Measurements from ENCODE around the gene ZBTB42. TPM values are rescaled to one million over a fixed set of nuclear protein-coding genes. Genes with fewer than 3 reads are reported as not detected.
A peak's percentile ranks its signal among the peaks of the same experiment; 100 is the strongest.

ZBTB42 gene
- total RNA-seq, 1 experiment from 2014 or later: 1.4 TPM

DNA sequence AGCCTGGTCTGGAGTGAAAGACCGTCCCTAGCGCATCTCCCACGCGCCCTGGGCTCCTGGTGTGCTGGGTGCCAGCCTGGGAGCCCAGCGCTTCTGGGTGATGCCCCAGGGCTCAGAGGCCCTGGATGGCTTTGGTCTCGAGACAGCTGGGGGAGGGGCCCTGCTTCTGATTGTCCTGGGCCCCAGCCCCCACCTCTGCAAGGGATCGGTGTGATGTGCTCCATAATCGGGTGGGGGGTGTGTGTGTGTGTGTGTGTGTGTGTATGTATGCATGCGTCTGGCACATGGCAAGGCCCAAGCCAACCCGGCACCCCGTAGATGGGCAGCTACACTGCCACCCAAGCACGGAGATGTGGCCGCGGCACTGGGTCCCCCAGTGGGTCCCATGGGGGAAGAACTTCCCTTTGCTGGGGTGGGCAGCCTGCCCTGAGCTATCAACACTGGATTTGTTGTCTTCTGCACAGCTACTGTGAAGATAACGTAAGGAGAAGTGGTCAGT, 3.1 kb downstream of the ZBTB42 start:
- POLR2A ChIA-PET (ENCODE audit: low non-redundant PET): interaction anchor here (0.5 kb wide), 1 partner anchor 406 kb away, joined by 3 read pairs; no protein-coding TSS in a partner anchor
- intact Hi-C loops (cut with micrococcal nuclease; ENCODE audit: unreplicated experiment): no loop called here
- Histone ChIP-seq H3K4me1 (ENCODE audit: insufficient read depth, low read length, poor library complexity, severe bottlenecking) (peaks cover 18% of the 10 kb centered on the region), H3K4me3 (ENCODE audit: low read depth, low read length, poor library complexity, severe bottlenecking) (no peak overlapping the region), H3K27me3 (replicated peaks; ENCODE audit: insufficient read depth, low read depth, low read length, poor library complexity) (no peaks in the 10 kb centered on the region), H3K27ac (ENCODE audit: low read depth, low read length, poor library complexity, severe bottlenecking) (no peak overlapping the region), H3K36me3 (ENCODE audit: insufficient read depth, low read length, poor library complexity, severe bottlenecking) (no peaks in the 10 kb centered on the region), H3K9me3 (ENCODE audit: low read depth, low read length, poor library complexity, severe bottlenecking) (no peaks in the 10 kb centered on the region)
- no peak for TF ChIP-seq EZH2 (IDR thresholded peaks at IDR 0.05; ENCODE audit: borderline replicate concordance, low read depth, low read length, poor library complexity, severe bottlenecking)
- TF ChIP-seq, protein P1, sequence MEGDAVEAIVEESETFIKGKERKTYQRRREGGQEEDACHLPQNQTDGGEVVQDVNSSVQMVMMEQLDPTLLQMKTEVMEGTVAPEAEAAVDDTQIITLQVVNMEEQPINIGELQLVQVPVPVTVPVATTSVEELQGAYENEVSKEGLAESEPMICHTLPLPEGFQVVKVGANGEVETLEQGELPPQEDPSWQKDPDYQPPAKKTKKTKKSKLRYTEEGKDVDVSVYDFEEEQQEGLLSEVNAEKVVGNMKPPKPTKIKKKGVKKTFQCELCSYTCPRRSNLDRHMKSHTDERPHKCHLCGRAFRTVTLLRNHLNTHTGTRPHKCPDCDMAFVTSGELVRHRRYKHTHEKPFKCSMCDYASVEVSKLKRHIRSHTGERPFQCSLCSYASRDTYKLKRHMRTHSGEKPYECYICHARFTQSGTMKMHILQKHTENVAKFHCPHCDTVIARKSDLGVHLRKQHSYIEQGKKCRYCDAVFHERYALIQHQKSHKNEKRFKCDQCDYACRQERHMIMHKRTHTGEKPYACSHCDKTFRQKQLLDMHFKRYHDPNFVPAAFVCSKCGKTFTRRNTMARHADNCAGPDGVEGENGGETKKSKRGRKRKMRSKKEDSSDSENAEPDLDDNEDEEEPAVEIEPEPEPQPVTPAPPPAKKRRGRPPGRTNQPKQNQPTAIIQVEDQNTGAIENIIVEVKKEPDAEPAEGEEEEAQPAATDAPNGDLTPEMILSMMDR (conservative IDR thresholded peaks at IDR 0.05; ENCODE audit: low read depth, low read length): no peak
- DNase-seq (ENCODE audit: low spot score): no peak
- CTCF ChIA-PET: no interaction called here
- BruUV-seq (replicated peaks): no TSS peak

DNA sequence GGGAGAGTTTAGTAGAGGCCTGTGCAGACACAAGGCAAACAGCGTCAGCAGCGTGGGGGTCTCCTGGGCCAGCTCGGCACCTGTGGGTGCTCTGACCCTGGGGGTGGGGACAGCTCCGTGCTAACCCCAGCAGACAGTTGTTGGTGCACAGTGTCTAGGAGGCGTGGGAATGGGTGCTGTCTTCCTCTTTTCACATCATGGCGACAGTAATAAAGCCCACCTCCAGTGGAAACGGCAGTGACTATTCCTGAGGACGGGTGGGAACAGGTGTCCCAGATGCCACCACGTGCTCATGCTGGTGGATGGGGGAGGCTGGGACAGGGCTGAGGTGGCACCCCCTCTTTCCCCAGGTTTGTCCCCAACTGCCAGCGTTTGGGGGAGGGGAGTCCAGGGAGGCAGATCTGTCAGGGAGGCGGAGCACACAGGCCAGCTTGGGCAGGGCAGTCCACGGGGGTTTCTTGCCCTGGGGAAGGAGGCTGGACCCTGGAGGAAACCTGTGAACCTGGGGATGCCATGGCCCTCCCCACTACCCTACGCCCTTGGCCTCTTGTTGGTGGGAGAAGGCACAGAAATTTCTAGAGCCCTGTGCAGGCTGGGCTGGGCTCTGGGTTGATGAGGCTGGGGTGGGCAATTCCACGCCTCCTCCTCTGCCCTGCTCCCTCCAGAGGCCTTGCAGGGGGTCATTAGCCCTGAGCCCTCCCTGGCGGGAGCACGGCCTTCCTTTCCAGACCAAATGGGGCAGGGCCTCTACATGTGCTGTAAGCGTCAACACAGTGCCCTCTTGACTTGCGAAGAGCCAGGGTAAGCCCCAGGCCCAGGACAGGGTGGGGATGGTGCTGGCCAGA, 3.8 kb downstream of the ZBTB42 start:
- Histone ChIP-seq H3K36me3 (ENCODE audit: insufficient read depth, low read length, poor library complexity, severe bottlenecking) (no peaks in the 10 kb centered on the region), H3K4me1 (ENCODE audit: insufficient read depth, low read length, poor library complexity, severe bottlenecking) (peaks cover 18% of the 10 kb centered on the region), H3K27me3 (replicated peaks; ENCODE audit: insufficient read depth, low read depth, low read length, poor library complexity) (no peaks in the 10 kb centered on the region), H3K27ac (ENCODE audit: low read depth, low read length, poor library complexity, severe bottlenecking) (no peak overlapping the region), H3K4me3 (ENCODE audit: low read depth, low read length, poor library complexity, severe bottlenecking) (no peak overlapping the region), H3K9me3 (ENCODE audit: low read depth, low read length, poor library complexity, severe bottlenecking) (no peaks in the 10 kb centered on the region)
- no TSS peak for BruUV-seq (replicated peaks)
- ChIA-PET CTCF (no interaction called here), POLR2A (ENCODE audit: low non-redundant PET) (no interaction called here)
- no peak for DNase-seq (ENCODE audit: low spot score)
- intact Hi-C loops (cut with micrococcal nuclease; ENCODE audit: unreplicated experiment): no loop called here
- TF ChIP-seq, protein P1 (conservative IDR thresholded peaks at IDR 0.05; ENCODE audit: low read depth, low read length): no peak
- TF ChIP-seq EZH2 (IDR thresholded peaks at IDR 0.05; ENCODE audit: borderline replicate concordance, low read depth, low read length, poor library complexity, severe bottlenecking): no peak

DNA sequence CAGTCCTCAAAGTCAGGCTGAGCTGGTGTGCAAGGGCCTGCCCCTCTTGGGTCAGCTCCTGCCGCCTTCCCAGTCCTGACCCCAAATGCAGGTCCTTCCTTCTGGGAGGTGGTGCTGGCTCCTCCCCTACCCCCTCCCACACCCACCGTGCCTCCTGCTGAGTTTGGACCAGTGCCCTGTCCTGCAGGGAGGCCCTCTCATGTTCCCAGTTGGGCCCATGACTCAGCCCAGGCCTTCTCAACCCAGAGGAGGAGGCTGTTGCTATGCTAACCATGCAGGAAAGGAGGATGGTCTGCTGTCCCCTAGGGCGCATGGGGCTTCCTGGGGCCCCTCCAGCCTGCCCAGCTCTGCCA, 4.4 kb downstream of the ZBTB42 start:
- H3K4me1 ChIP-seq (ENCODE audit: insufficient read depth, low read length, poor library complexity, severe bottlenecking): peaks cover 15% of the 10 kb centered on the region
- no peaks in the 10 kb centered on the region for H3K27me3 ChIP-seq (replicated peaks; ENCODE audit: insufficient read depth, low read depth, low read length, poor library complexity)
- intact Hi-C loops (cut with micrococcal nuclease; ENCODE audit: unreplicated experiment): no loop called here
- CTCF ChIA-PET: no interaction called here
- POLR2A ChIA-PET (ENCODE audit: low non-redundant PET): no interaction called here
- peak; percentile 83 for DNase-seq (ENCODE audit: low spot score)
- no peaks in the 10 kb centered on the region for H3K9me3 ChIP-seq (ENCODE audit: low read depth, low read length, poor library complexity, severe bottlenecking)
- BruUV-seq (replicated peaks): no TSS peak
- H3K36me3 ChIP-seq (ENCODE audit: insufficient read depth, low read length, poor library complexity, severe bottlenecking): no peaks in the 10 kb centered on the region
- TF ChIP-seq, protein P1 (conservative IDR thresholded peaks at IDR 0.05; ENCODE audit: low read depth, low read length): no peak
- H3K4me3 ChIP-seq (ENCODE audit: low read depth, low read length, poor library complexity, severe bottlenecking): no peak overlapping the region
- no peak overlapping the region for H3K27ac ChIP-seq (ENCODE audit: low read depth, low read length, poor library complexity, severe bottlenecking)
